Measurements from ENCODE around the gene SLC41A2. TPM values are rescaled to one million over a fixed set of nuclear protein-coding genes. Genes with fewer than 3 reads are reported as not detected.

The SLC41A2 gene
- total RNA-seq, 3 donors from 2014 or later: 63.2 to 106 (median 69.8) TPM

DNA sequence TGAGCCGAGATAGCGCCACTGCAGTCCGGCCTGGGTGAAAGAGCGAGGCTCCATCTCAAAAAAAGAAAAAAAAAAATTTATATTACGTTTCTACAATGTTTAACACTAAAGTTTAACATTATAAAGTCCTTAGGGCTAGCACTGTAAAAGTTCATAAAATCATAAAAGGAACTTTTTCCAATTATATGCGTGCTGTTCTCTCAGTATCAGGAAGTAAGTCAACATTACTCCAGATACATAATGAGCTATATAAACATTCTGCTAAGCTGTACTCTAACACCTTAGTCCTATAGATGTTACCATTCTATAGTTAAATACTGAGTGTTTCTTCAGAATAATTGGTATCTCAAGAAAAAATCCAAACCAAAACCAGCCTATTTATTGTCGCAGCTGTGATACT is 32.6 kb downstream of the SLC41A2 start:
- ATAC-seq (peak; percentile 98), DNase-seq (no peak)
- H3K4me1 ChIP-seq (ENCODE audit: low read depth): no peaks in the 10 kb centered on the region
- peaks cover 12% of the 10 kb centered on the region for H3K9me3 ChIP-seq
- no peak overlapping the region for H3K4me3 ChIP-seq
- intact Hi-C loops (cut with DNase I, micrococcal nuclease): no loop called here
- TF ChIP-seq, protein P1, sequence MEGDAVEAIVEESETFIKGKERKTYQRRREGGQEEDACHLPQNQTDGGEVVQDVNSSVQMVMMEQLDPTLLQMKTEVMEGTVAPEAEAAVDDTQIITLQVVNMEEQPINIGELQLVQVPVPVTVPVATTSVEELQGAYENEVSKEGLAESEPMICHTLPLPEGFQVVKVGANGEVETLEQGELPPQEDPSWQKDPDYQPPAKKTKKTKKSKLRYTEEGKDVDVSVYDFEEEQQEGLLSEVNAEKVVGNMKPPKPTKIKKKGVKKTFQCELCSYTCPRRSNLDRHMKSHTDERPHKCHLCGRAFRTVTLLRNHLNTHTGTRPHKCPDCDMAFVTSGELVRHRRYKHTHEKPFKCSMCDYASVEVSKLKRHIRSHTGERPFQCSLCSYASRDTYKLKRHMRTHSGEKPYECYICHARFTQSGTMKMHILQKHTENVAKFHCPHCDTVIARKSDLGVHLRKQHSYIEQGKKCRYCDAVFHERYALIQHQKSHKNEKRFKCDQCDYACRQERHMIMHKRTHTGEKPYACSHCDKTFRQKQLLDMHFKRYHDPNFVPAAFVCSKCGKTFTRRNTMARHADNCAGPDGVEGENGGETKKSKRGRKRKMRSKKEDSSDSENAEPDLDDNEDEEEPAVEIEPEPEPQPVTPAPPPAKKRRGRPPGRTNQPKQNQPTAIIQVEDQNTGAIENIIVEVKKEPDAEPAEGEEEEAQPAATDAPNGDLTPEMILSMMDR (IDR thresholded peaks at IDR 0.05): no peak
- H3K36me3 ChIP-seq (ENCODE audit: low read depth): no peaks in the 10 kb centered on the region

GRCh38 chr12:104921340-104921739 is 36.8 kb downstream of the SLC41A2 start:
- no peak overlapping the region for H3K4me3 ChIP-seq
- no peak for DNase-seq
- no peaks in the 10 kb centered on the region for H3K4me1 ChIP-seq (ENCODE audit: low read depth)
- ATAC-seq: no peak
- peaks cover 12% of the 10 kb centered on the region for H3K9me3 ChIP-seq
- TF ChIP-seq, protein P1 (IDR thresholded peaks at IDR 0.05): no peak
- no peaks in the 10 kb centered on the region for H3K36me3 ChIP-seq (ENCODE audit: low read depth)
- intact Hi-C loops (cut with DNase I, micrococcal nuclease): no loop called here

- Histone ChIP-seq H3K4me1 (ENCODE audit: low read depth) (no peaks in the 10 kb centered on the region), H3K36me3 (ENCODE audit: low read depth) (no peaks in the 10 kb centered on the region), H3K9me3 (no peaks in the 10 kb centered on the region), H3K4me3 (no peak overlapping the region)
- ATAC-seq (no peak), DNase-seq (no peak)
- intact Hi-C loops (cut with DNase I, micrococcal nuclease): no loop called here
- TF ChIP-seq, protein P1 (IDR thresholded peaks at IDR 0.05): no peak
Measured at GRCh38 chr12:104911942-104912341, 46.1 kb downstream of the SLC41A2 start.

- Histone ChIP-seq H3K4me1 (ENCODE audit: low read depth) (no peaks in the 10 kb centered on the region), H3K36me3 (ENCODE audit: low read depth) (no peaks in the 10 kb centered on the region), H3K9me3 (no peaks in the 10 kb centered on the region), H3K4me3 (no peak overlapping the region)
- no peak for DNase-seq
- intact Hi-C loops (cut with DNase I, micrococcal nuclease): no loop called here
- no peak for ATAC-seq
- TF ChIP-seq, protein P1 (IDR thresholded peaks at IDR 0.05): no peak
Measured at GRCh38 chr12:104910196-104910840, 47.8 kb downstream of the SLC41A2 start.

DNA sequence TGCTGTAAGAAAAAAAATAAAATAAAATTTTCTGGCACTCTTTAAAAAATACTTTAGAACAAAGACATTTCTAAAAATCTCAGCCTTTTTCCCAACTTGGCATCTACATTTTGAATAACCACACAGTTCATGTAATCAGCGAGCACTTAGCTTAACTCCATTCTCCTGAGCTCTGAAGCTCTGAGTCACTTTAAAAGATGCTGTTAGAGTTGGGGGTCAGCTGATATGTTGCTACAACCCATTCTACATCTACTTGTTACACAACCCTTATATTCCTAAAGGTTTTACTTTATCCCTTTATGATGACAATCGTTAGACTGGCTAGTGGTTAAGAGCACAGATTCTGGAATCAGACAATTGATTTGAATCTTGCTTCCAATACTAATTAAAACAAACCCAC is 48.3 kb downstream of the SLC41A2 start:
- Histone ChIP-seq H3K9me3 (no peaks in the 10 kb centered on the region), H3K4me1 (ENCODE audit: low read depth) (no peaks in the 10 kb centered on the region), H3K4me3 (no peak overlapping the region), H3K36me3 (ENCODE audit: low read depth) (no peaks in the 10 kb centered on the region)
- DNase-seq (no peak), ATAC-seq (no peak)
- intact Hi-C loops (cut with DNase I, micrococcal nuclease): no loop called here
- TF ChIP-seq, protein P1 (IDR thresholded peaks at IDR 0.05): no peak

Other genes starting within 250 kb of the SLC41A2 start
- 10 to 100 TPM; 10.4 to 12.8 (median 11.3) TPM for gene NOPCHAP1, start 28.0 kb upstream of the SLC41A2 start, total RNA-seq
- gene ALDH1L2, start 126.2 kb upstream of the SLC41A2 start, total RNA-seq: 1 to 10 TPM; 1.4 to 5.0 (median 4.3) TPM
- 10 to 100 TPM; 34.2 to 50.4 (median 34.7) TPM for gene WASHC4, start 149.4 kb upstream of the SLC41A2 start, total RNA-seq